ENCODE measurements around the gene PBLD.
"Not testable (repeated sequence)": the region's sequence is repeated elsewhere in the genome, so short reads cannot be mapped to it uniquely, and the experiment has no call there.

DNA sequence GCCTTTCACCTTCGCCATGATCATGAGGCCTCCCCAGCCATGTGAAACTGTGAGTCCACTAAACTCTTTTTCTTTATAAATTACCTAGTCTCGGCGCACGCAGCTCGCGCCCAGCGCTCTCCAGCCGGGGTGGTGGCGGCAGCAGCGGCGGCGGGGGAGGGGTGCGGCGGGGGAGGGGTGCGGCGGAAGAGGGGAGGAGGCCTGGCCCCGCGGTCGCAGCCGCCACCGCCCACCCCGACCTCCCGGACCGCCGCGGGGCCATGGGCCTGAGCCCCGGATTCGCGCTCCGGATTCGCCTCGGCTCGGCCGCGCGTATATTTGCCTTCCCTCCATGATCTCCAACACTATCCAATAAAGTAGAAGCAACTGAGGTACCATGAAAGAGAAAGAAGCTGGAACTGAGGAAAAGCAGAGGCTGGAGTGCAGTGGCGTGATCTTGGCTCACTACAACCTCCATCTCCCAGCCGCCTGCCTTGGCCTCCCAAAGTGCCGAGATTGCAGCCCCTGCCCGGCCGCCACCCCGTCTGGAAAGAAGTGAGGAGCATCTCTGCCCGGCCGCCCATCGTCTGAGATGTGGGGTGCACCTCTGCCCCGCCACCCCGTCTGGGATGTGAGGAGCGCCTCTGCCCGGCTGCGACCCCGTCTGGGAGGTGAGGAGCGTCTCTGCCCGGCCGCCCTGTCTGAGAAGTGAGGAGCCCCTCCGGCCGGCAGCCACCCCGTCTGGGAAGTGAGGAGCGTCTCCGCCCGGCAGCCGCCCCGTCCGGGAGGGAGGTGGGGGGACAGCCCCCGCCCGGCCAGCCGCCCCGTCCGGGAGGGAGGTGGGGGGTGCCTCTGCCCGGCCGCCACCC is 53.6 kb downstream of the PBLD start:
- TF ChIP-seq CTCF (IDR thresholded peaks at IDR 0.05 in 8 of 11, conservative IDR thresholded peaks at IDR 0.05 in 3 of 11); POLR2A (IDR thresholded peaks at IDR 0.05); POLR2AphosphoS5 (IDR thresholded peaks at IDR 0.05): not testable (repeated sequence)

All from spleen (tissue), 7 donors.